Breast epithelium (tissue), 4 donors: ENCODE data around the gene MRPL33. TPM values are rescaled to one million over a fixed set of nuclear protein-coding genes. Genes with fewer than 3 reads are reported as not detected.

ENCODE experiments used
- DNase-seq, 2 donors: peaks; one replicate each; pipeline ENCODE4 v3.0.0-alpha.2; 2019; ENCODE audit warnings: low spot score in 2 of 2
- H3K27ac ChIP-seq, 2 donors: fragments of 200-600 bp; sonication (generic) in 1 of 2; one replicate each; pipeline ENCODE4 v1.5.1; 2016 to 2019; ENCODE audit warnings: mild to moderate bottlenecking in 1 of 2
- H3K27me3 ChIP-seq, 2 donors: fragments of 200-600 bp; sonication (generic) in 1 of 2; one replicate each; pipeline versions ENCODE4 v1.5.1 to v1.6.0; 2017 to 2019; ENCODE audit warnings: control low read depth in 1 of 2, mild to moderate bottlenecking in 1 of 2
- H3K36me3 ChIP-seq: fragments of 200-600 bp; one replicate; pipeline ENCODE4 v1.5.1; 2019
- H3K4me1 ChIP-seq, 2 donors: fragments of 200-600 bp; sonication (generic); one replicate each; pipeline ENCODE4 v1.5.1; 2016 to 2019; ENCODE audit warnings: control low read depth in 1 of 2
- H3K4me3 ChIP-seq, 3 donors: fragments of 200-600 bp; sonication (generic); 1 replicate in 2 of 3; 2 replicates in 1 of 3; pipeline ENCODE4 v1.5.1; 2016 to 2019; ENCODE audit warnings: mild to moderate bottlenecking in 3 of 3, moderate library complexity in 2 of 3
- H3K9me3 ChIP-seq, 2 donors: fragments of 200-600 bp; sonication (generic) in 1 of 2; one replicate each; pipeline ENCODE4 v1.5.1; 2016 to 2019; ENCODE audit warnings: control low read depth in 1 of 2
- POLR2A ChIP-seq: fragments of 450-650 bp; IDR thresholded peaks from one replicate; pipeline ENCODE4 v1.6.1; 2016; ENCODE audit warnings: antibody characterized with exemption, mild to moderate bottlenecking, moderate library complexity
- POLR2AphosphoS5 ChIP-seq, 3 donors: sonication (generic); formaldehyde crosslinking; IDR thresholded peaks; one replicate each; pipeline ENCODE4 v1.6.1; 2017; ENCODE audit warnings: antibody characterized with exemption in 3 of 3
- intact Hi-C: fragments of 100-400 bp; cut with DNase I; formaldehyde crosslinking; loops from one replicate; pipeline ENCODE4 v1.15.1; 2023; ENCODE audit warnings: low total_unique reads
- total RNA-seq, 3 donors: library from RNA; depleted of rRNA; stranded (reverse); fragments of >200 nt; gene quantifications; one replicate each; pipeline ENCODE4 v1.1.0, GENCODE V29; 2016
- TF ChIP-seq, protein P1 (sequence below), 3 donors: fragments of 450-650 bp; IDR thresholded peaks; one replicate each; pipeline ENCODE4 v1.5.1; 2016 to 2017; ENCODE audit warnings: antibody characterized with exemption in 3 of 3, mild to moderate bottlenecking in 3 of 3, moderate library complexity in 3 of 3

Gene MRPL33
- total RNA-seq, 3 donors from 2014 or later: 88.2 to 93.3 (median 89.7) TPM

DNA sequence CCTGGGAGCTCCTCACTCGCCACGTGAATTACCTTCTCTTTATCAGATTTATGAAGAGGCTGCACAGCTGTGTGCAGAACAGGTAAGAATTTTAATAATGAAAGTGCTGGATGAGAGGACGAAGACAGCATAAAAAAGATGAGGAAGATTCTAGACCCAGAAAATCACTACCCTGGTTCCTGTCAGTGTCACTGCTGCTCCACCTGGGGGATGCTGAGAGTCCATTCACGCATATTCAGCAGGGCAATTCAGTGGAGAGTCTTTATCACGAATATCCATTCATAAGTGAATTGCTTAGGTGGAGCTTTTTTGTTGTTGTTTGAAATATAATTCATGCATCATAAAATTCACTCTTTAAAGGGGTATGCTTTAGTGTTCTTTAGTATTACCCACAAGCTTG, 52.0 kb downstream of the MRPL33 start:
- Histone ChIP-seq H3K9me3 (peaks cover 0 to 6% of the 10 kb centered on the region in 2 donors), H3K27me3 (no peaks in the 10 kb centered on the region), H3K27ac (no peak overlapping the region), H3K4me3 (no peak overlapping the region), H3K36me3 (no peaks in the 10 kb centered on the region), H3K4me1 (no peaks in the 10 kb centered on the region)
- TF ChIP-seq POLR2A: no peak
- TF ChIP-seq POLR2AphosphoS5 (IDR thresholded peaks at IDR 0.05): no peak
- TF ChIP-seq, protein P1, sequence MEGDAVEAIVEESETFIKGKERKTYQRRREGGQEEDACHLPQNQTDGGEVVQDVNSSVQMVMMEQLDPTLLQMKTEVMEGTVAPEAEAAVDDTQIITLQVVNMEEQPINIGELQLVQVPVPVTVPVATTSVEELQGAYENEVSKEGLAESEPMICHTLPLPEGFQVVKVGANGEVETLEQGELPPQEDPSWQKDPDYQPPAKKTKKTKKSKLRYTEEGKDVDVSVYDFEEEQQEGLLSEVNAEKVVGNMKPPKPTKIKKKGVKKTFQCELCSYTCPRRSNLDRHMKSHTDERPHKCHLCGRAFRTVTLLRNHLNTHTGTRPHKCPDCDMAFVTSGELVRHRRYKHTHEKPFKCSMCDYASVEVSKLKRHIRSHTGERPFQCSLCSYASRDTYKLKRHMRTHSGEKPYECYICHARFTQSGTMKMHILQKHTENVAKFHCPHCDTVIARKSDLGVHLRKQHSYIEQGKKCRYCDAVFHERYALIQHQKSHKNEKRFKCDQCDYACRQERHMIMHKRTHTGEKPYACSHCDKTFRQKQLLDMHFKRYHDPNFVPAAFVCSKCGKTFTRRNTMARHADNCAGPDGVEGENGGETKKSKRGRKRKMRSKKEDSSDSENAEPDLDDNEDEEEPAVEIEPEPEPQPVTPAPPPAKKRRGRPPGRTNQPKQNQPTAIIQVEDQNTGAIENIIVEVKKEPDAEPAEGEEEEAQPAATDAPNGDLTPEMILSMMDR (IDR thresholded peaks at IDR 0.05): no peak
- DNase-seq: no peak
- intact Hi-C loops: no loop called here

DNA sequence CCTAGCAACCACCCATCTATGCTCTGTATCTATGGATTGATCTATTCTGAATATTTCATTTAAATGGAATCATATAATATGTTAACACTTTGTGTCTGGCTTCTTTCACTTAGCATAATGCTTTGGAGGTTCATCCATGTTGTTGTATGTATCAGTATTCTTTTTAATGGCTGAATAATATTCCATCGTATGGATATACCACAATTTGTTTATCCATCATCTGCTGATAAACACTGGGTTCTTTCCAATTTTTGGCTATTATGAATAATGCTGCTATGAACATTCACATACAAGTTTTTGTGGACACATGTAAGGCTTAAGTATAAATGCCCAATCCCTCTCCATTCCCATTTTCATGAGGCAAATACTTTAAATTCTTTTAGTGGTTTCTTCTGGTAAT, 52.9 kb downstream of the MRPL33 start:
- intact Hi-C loops: no loop called here
- Histone ChIP-seq H3K9me3 (peaks cover 0 to 6% of the 10 kb centered on the region in 2 donors), H3K4me1 (no peaks in the 10 kb centered on the region), H3K27me3 (no peaks in the 10 kb centered on the region), H3K4me3 (no peak overlapping the region), H3K27ac (no peak overlapping the region), H3K36me3 (no peaks in the 10 kb centered on the region)
- DNase-seq: no peak
- TF ChIP-seq, protein P1 (IDR thresholded peaks at IDR 0.05): no peak
- TF ChIP-seq POLR2A (no peak), POLR2AphosphoS5 (IDR thresholded peaks at IDR 0.05) (no peak)

DNA sequence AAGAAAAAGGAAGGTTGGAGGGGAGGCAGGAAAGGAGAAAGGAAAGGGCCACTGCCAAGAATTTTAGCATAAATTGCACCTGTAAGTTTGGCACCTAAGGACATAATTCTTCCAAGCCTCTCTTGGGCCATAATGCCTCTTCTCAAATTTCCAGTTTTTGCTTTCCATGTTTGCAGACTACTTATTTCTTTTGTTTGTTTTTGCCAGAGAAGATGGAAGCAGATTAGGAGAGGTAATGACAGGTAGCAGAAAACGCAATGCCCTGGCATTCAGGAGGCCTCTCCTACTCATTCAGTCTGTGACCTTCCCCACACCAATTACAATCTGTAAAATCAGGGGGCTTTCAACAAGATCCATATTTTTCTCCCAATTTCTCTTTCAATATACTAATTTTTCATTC, 56.8 kb downstream of the MRPL33 start:
- H3K4me1 ChIP-seq: no peaks in the 10 kb centered on the region
- intact Hi-C loops: no loop called here
- no peaks in the 10 kb centered on the region for H3K27me3 ChIP-seq
- no peak overlapping the region for H3K27ac ChIP-seq
- H3K9me3 ChIP-seq: peaks cover 0 to 6% of the 10 kb centered on the region in 2 donors
- H3K4me3 ChIP-seq: no peak overlapping the region
- DNase-seq: no peak
- TF ChIP-seq POLR2A: no peak
- TF ChIP-seq, protein P1 (IDR thresholded peaks at IDR 0.05): no peak
- no peak for TF ChIP-seq POLR2AphosphoS5 (IDR thresholded peaks at IDR 0.05)
- no peaks in the 10 kb centered on the region for H3K36me3 ChIP-seq

Other genes starting within 250 kb of the MRPL33 start
- 10 to 100 TPM; 28.8 to 42.7 (median 39.7) TPM for gene ZNF512, start 188.7 kb upstream of the MRPL33 start, total RNA-seq
- gene CCDC121, start 142.7 kb upstream of the MRPL33 start, total RNA-seq: 1 to 10 TPM; 4.9 to 8.9 (median 5.1) TPM
- 10 to 100 TPM; 24.2 to 30.3 (median 25.6) TPM for gene GPN1, start 142.7 kb upstream of the MRPL33 start, total RNA-seq
- gene SUPT7L, start 108.1 kb upstream of the MRPL33 start, total RNA-seq: 10 to 100 TPM; 21.4 to 34.2 (median 25.9) TPM
- 10 to 100 TPM; 23.3 to 27.1 (median 24.3) TPM for gene SLC4A1AP, start 107.8 kb upstream of the MRPL33 start, total RNA-seq
- gene RBKS, start 118.7 kb downstream of the MRPL33 start, total RNA-seq: 1 to 10 TPM; 1.1 to 5.1 (median 2.9) TPM
- 10 to 100 TPM; 34.7 to 46.2 (median 37.4) TPM for gene BABAM2, start 119.0 kb downstream of the MRPL33 start, total RNA-seq